Inflammatory macrophage (primary cell): Measurements from ENCODE around the gene ERRFI1.
"Not testable (repeated sequence)": the region's sequence is repeated elsewhere in the genome, so short reads cannot be mapped to it uniquely, and the experiment has no call there.

ENCODE experiments used
- DNase-seq, 2 donors: peaks; one replicate each; pipeline ENCODE4 v3.0.0-alpha.2; 2020 to 2022

The ERRFI1 gene

DNA sequence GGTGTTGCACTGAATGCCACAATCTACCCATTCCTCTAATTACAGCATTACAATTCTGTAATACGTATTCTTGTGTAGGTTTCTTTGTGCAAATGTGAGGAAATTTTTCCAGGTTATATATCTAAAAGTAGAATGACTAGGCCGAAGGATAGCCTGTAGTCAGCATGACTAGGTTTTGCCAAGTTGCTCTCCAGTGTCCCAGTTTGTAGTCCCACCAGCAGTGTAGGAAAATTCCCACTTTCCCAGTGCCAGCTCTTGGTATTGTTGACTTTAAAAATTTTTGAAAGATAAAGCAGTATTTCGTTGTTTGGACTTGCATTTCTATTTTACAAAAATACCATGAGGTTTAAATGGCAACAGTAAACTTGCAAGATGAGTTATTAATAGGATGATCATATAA is 61.6 kb downstream of the ERRFI1 start:
- DNase-seq, result no peak

DNA sequence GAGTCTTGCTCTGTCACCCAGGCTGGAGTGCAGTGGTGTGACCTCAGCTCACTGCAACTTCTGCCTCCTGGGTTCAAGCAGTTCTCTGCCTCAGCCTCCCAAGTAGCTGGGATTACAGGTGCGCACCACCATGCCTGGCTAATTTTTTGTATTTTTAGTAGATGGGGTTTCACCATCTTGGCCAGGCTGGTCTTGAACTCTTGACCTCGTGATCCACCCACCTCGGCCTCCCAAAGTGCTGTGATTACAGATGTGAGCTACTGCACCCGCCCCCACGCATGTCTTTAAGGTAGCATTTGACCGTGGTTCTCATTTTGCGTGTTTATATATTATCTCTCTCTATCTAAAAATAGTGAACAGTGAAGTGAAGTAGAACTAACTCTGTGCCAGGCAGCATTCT is 62.3 kb downstream of the ERRFI1 start:
- not testable (repeated sequence) for DNase-seq

DNA sequence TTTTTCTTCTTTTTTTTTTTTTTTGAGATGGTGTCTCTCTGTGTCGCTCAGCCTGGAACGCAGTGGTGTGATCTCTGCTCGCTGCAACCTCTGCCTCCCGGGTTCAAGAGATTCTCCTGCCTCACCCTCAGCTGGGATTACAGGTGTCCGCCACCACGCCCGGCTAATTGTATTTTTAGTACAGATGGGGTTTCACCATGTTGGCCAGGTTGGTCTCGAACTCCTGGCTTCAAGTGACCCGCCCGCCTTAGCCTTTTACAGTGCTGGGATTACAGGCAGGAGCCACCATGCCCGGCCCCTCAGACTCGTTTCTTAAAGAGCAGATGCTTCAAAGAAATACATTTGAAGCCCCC is 62.8 kb downstream of the ERRFI1 start:
- DNase-seq, result not testable (repeated sequence)

DNA sequence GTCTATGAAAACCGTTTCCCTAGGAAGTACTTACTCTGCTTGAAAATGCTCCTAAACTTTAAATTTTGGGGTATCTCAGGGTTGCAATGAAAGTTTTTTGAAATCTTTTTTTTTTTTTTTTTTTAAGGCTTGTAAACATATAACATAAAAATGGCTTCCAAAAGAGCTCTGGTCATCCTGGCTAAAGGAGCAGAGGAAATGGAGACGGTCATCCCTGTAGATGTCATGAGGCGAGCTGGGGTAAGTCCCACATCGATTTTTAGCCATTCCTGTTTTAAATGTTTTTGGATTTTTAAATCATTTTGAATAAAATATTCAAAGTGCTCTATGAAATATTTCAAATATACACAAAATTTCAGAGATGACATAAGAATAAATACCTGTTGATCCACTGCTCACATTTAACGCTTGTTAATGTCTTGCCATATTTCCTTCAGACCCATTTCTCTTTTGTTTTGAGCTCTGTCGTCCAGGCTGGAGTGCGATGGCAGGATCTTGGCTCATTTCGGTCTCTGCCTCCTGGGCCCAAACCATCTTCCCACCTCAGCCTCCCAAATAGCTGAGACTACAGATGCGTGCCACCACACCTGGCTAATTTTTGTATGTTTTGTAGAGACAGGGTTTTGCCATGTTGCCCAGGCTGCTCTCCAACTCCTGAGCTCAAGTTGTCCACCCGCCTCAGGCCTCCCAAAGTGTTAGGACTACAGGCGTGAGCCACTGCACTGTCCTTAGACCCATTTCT is 63.3 kb downstream of the ERRFI1 start:
- DNase-seq, result no peak

DNA sequence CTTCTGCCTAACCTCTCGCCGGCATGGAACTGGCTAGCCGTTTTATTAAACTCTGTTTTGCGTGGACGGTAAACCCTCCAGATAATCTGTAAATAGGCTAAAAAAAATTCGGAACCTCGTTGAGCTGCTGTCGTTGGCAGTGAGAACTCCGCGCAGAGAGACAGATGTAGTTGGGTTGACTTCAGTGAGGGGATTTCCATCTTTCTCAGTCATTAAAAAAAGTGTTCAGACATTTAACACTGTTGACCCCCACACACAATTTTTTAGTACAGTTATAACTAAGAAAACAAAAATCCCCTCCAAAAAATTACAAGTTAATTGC is 64.1 kb downstream of the ERRFI1 start:
- no peak for DNase-seq
